Activated T-cell treated with anti-CD3 and anti-CD28 coated beads, Interleukin-2, amount 50 U/mL, for 24 hours (primary cell): ENCODE results near the gene GSN.

Experiments
- DNase-seq: peaks from one replicate; pipeline ENCODE4 v3.0.0-alpha.2; 2020
- H3K27ac Mint-ChIP-seq: 2 replicates; pipeline ENCODE4 v1.8.0; 2020; ENCODE audit warnings: mild to moderate bottlenecking, mixed read lengths
- H3K27me3 Mint-ChIP-seq: 2 replicates; pipeline ENCODE4 v1.8.0; 2020; ENCODE audit warnings: mixed read lengths
- H3K36me3 Mint-ChIP-seq: 2 replicates; pipeline ENCODE4 v1.8.0; 2020; ENCODE audit warnings: low read depth, mixed read lengths
- H3K4me1 Mint-ChIP-seq: 2 replicates; pipeline ENCODE4 v1.8.0; 2020; ENCODE audit warnings: low read depth, mixed read lengths
- H3K4me3 Mint-ChIP-seq: 2 replicates; pipeline ENCODE4 v1.8.0; 2020; ENCODE audit warnings: mild to moderate bottlenecking, moderate library complexity, mixed read lengths
- H3K9me3 Mint-ChIP-seq: 2 replicates; pipeline ENCODE4 v1.8.0; 2020; ENCODE audit warnings: mixed read lengths

Gene GSN

DNA sequence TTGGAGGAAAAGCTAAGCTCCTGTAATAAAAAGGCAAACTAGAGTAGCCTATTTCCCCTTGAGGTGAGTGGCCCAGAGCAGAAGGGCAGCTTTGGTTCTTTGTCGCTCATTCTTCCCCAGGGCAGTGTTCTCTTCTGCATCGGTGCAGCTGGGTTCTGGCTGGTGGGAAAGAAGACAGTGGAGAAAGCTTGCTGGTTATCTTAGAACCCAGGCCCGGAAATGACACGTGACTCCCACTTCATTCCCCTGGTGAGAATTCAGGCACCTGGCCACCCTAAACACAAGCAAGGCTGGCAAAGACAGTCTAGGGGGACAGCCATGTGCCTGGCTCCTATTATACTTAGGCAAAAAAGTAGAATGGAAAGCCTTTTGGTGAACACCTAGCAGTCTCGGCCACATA, 32.5 kb upstream of the GSN start:
- H3K4me3 Mint-ChIP-seq, result no peak overlapping the region
- peaks cover 6% of the 10 kb centered on the region for H3K36me3 Mint-ChIP-seq
- H3K27me3 Mint-ChIP-seq, result no peaks in the 10 kb centered on the region
- no peaks in the 10 kb centered on the region for H3K9me3 Mint-ChIP-seq
- no peak overlapping the region for H3K27ac Mint-ChIP-seq
- DNase-seq, result no peak
- no peaks in the 10 kb centered on the region for H3K4me1 Mint-ChIP-seq

DNA sequence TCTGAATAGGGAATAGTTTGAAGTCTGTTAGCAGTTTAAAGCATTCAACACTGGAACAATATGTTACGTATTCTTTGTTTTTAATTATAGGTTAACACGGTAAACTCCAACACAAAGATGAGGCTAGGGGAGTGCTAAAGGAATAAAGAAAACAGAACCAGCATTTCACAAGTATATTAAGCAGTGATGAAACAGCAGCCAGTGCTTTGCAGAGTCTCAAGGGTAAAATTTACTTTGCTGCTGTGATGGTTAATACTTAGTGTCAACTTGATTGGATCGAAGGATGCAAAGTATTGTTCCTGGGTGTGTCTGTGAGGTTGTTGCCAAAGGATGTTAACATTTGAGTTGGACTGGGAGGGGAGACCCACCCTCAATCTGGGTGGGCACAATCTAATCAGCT, 30.0 kb upstream of the GSN start:
- no peaks in the 10 kb centered on the region for H3K36me3 Mint-ChIP-seq
- no peak for DNase-seq
- no peak overlapping the region for H3K4me3 Mint-ChIP-seq

DNA sequence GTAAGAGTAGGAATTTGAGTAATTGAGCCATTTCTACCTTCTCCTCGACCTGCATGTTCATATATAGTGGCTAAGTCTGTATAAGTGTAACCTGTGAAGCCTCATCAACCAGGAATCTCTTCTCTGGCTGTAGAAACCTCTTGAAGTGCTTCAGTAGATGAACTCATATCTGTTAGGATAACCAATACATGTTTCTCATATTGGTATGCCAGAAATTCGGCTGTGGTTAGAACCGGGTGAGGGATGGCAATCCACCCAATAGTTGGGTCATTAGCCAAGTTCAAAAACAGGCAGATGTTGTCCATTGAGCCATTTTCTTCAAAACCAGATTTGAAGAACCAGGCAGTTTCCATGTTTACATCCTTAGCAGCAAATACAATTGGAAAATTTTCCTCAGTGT, 28.9 kb upstream of the GSN start:
- Mint-ChIP-seq H3K27me3 (no peaks in the 10 kb centered on the region), H3K9me3 (peaks cover 4% of the 10 kb centered on the region), H3K4me3 (no peak overlapping the region), H3K36me3 (peaks cover 2% of the 10 kb centered on the region), H3K4me1 (no peaks in the 10 kb centered on the region), H3K27ac (no peak overlapping the region)
- DNase-seq, result no peak

More for the DNA sequence above, 30.0 kb upstream of the GSN start:
- Mint-ChIP-seq H3K27me3 (no peaks in the 10 kb centered on the region), H3K9me3 (no peaks in the 10 kb centered on the region), H3K27ac (no peak overlapping the region), H3K4me1 (no peaks in the 10 kb centered on the region)

DNA sequence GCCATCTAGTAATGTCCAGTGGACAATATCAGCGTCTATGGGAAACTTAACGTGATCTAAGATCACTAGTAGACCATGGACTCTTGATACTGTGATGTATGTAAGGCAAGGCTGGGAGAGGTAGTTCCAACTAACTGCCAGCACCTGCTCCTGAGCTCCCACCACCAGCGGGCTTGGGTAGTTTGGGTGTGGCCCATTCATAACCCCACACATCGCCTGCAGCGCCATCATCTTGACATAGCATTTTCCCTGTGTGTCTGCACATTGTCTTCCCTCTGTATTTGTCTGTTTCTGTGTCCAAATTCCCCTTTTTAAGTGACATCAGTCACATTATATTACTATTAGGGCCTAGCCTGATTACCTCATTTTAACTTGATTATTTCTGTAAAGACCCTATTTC, 28.1 kb upstream of the GSN start:
- no peak for DNase-seq
- no peaks in the 10 kb centered on the region for H3K4me1 Mint-ChIP-seq
- H3K36me3 Mint-ChIP-seq, result peaks cover 3% of the 10 kb centered on the region
- no peak overlapping the region for H3K4me3 Mint-ChIP-seq
- no peaks in the 10 kb centered on the region for H3K27me3 Mint-ChIP-seq
- H3K9me3 Mint-ChIP-seq, result peaks cover 9% of the 10 kb centered on the region
- H3K27ac Mint-ChIP-seq, result no peak overlapping the region

DNA sequence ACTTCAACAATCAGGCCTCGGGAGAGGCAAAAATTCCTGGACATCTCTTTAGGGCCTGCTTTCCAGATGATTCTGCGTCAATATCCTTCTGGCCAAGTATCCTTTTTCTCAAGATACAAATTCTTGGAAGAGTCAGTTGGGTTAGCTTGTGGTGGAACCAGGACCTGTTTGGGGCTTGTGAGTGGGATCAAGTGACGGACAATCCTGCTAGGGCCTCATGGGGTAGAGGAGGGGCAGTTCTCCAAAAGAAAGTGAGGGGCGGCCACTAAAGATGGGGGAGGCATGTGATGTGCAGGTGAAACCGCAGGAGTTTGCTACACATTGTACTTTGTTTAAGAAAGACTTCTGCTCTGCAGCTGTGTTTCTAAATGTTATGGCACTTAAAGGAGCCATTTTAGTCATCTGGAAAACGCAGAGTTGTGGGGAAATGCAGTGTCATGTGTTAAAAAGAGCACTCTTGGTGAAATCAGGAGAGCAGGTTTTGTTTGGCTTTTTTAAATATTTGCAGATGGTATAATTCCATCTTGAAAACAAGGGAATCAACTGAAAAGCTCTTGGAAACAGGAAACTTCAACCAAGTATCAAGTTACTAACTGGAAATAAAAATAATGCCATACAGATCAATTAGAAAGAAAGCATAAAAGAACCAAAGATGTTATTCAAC, 27.4 kb upstream of the GSN start:
- H3K9me3 Mint-ChIP-seq, result peaks cover 9% of the 10 kb centered on the region
- no peaks in the 10 kb centered on the region for H3K4me1 Mint-ChIP-seq
- H3K27ac Mint-ChIP-seq, result no peak overlapping the region
- no peak for DNase-seq
- H3K36me3 Mint-ChIP-seq, result peaks cover 3% of the 10 kb centered on the region
- no peak overlapping the region for H3K4me3 Mint-ChIP-seq
- no peaks in the 10 kb centered on the region for H3K27me3 Mint-ChIP-seq

DNA sequence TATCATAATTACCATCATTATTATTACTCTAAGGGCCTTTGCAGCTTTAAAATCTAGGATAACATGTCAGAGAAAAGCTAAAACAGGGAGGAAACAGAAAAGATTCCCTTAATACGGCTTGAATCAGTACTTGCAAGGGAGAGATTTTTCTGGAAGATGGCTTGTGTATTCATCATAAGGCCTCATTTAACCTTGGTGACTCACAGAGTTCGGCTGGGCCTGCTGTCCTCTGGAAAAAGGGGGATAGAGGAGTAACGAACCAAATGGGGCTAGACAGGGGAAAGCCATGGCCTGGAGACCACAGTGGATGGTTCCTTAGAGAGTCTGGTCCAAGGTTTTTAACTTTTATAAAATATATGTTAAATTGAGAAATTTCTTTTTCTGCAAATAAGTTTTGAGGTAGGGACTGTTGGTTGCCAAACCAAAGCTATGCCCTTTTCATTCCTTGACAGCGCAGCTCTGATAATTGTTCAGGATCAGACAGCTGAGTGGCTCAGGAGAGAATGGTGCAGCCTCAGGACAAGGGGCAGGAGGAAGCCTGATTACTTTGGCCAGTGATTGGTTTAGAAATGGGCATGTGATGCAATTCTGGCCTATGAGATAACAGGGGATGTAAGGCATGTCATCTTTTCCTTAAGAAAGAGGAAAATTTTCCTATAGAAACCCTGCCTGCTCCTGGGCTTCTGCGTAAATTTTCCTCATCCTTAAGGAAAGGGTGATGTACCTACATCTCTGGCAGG, 25.6 kb upstream of the GSN start:
- Mint-ChIP-seq H3K27me3 (no peaks in the 10 kb centered on the region), H3K9me3 (peaks cover 9% of the 10 kb centered on the region), H3K4me1 (no peaks in the 10 kb centered on the region), H3K27ac (no peak overlapping the region), H3K4me3 (no peak overlapping the region), H3K36me3 (peaks cover 3% of the 10 kb centered on the region)
- DNase-seq, result no peak

DNA sequence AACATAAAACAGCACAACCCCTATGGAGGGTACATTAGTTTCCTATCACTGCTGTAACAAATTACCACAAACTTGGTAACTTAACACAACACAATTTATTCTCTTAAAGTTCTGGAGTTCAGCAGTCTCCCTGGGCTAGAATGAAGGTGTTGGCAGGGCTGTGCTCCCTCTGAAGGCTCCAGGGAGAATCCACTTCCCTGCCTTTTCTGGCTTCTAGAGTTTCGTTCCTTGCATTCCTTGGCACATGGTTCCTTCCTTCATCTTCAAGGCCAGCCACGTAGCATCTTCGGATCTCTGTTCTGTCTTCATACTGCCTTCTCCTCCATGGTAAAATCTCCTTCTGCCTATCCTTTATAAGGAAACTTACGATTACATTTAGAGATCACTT, 25.0 kb upstream of the GSN start:
- Mint-ChIP-seq H3K27ac (no peak overlapping the region), H3K36me3 (peaks cover 3% of the 10 kb centered on the region)

DNA sequence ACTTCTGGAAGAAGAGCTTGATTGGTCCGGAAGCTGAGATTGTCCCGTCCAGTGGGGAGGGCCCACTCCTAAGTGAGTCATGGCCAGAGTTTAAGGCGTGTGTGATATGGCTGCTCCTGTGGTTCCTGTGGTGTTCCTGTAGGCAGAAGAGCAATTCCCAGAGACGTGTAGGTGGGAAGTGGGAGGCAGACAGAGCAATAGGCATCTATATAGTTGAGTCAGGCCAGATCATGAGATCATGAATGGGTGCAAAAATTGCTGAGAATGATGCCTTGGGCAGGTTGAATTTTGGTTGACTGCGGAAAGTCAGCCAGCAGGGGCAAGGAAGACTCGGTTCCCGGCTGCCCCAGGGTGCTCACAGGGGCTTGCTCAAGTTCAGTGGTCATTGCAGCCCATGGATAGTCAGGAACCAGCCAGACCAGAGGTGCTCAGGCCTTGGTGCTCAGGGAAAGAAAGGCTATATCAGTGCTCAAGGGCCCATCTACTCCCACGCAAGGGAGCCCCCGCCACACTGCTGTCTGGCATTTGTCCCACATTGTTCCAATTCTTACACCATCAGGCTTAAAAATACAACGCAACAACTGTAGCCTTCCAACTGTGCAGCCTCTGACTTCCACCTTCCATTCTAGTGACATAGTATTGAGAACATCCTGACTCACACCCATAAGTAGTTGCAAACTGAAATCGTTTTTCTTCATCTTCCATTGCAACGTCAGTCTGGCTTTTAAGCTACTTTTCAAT, 21.0 kb upstream of the GSN start:
- Mint-ChIP-seq H3K4me1 (peaks cover 2% of the 10 kb centered on the region), H3K9me3 (peaks cover 9% of the 10 kb centered on the region), H3K4me3 (no peak overlapping the region), H3K36me3 (peaks cover 3% of the 10 kb centered on the region), H3K27me3 (no peaks in the 10 kb centered on the region), H3K27ac (no peak overlapping the region)
- DNase-seq, result no peak

More for the DNA sequence above, 25.0 kb upstream of the GSN start:
- no peaks in the 10 kb centered on the region for H3K4me1 Mint-ChIP-seq
- H3K4me3 Mint-ChIP-seq, result no peak overlapping the region
- no peak for DNase-seq
- peaks cover 9% of the 10 kb centered on the region for H3K9me3 Mint-ChIP-seq
- H3K27me3 Mint-ChIP-seq, result no peaks in the 10 kb centered on the region

DNA sequence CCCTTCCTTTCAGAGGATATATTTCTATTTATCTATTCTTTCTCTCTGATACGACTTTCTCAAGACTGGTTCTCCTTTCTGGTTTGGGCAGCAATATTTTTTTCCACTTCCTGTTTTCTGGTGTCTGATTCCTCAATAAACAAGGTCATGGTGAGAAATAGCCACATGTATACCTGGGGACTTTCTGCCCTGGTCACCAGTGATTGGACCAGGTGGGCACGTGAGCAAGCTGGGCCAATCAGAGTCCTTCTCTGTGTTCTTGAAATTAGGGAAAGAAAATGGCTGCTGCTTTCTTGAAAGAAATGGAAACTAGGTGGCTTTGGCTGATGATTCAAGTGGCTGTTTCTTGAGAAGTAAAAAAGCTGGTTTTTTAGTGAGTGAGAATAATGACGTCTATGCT, 18.4 kb upstream of the GSN start:
- no peaks in the 10 kb centered on the region for H3K27me3 Mint-ChIP-seq
- H3K27ac Mint-ChIP-seq, result no peak overlapping the region
- no peak for DNase-seq
- H3K36me3 Mint-ChIP-seq, result no peaks in the 10 kb centered on the region
- H3K4me1 Mint-ChIP-seq, result peaks cover 2% of the 10 kb centered on the region
- H3K4me3 Mint-ChIP-seq, result no peak overlapping the region
- H3K9me3 Mint-ChIP-seq, result no peaks in the 10 kb centered on the region

DNA sequence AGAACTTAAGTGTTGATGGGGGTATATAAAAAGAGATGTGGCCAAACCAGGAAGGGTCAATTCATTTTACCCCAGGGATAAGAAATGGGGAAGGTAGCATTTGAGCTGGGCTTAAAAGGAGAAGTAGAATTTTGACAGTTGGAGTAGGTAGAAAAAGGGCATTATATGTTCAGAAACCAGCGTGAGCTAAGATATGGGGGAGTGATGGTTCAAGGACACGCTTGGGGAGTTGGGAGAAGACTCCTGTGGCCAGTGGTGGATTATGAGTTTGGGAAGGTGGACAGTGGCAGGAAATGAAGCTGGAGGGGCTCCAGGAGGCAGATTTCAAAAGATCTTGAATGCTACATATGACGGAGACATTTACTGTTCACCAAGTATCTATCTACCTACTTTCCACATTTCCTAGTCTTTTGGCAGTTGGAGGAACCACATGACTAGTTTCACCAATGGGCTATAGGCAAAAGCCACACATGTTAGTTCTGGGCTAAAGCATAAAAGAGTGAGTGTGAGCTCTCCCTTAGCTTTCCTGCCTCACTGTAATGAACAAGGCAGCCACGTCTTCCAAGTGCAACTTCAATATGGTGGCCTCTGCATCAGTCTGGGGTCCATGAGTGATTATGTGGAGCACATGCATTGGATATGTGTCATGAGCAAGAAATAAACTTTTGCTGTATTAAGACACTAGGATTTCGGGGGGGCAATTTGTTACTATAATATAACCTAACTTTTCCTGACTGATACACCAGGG, 15.7 kb upstream of the GSN start:
- Mint-ChIP-seq H3K36me3 (no peaks in the 10 kb centered on the region), H3K27me3 (no peaks in the 10 kb centered on the region), H3K27ac (no peak overlapping the region), H3K9me3 (no peaks in the 10 kb centered on the region), H3K4me3 (no peak overlapping the region), H3K4me1 (peaks cover 2% of the 10 kb centered on the region)
- DNase-seq, result no peak

DNA sequence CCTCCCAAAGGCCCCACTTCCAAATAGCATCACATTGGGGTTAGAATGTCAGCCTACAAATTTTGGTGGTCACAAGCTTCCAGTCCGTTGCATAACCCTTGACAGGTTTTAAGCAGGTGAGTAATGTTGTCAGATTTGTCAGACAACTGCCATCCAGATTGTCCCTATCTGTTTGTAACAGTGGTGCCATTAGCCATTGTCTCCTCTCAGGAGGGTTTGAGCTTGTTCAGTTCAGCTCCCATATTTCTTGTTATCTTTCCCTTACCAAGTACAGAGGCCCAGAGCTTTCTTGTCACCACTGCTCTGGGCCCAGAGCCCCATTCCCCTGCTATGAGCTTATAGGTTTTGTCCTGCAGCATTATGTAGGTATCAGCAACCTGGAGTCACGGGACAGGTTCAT, 14.8 kb upstream of the GSN start:
- no peak overlapping the region for H3K4me3 Mint-ChIP-seq
- no peaks in the 10 kb centered on the region for H3K9me3 Mint-ChIP-seq
- H3K27ac Mint-ChIP-seq, result no peak overlapping the region
- H3K4me1 Mint-ChIP-seq, result peaks cover 4% of the 10 kb centered on the region
- no peak for DNase-seq
- H3K27me3 Mint-ChIP-seq, result no peaks in the 10 kb centered on the region
- H3K36me3 Mint-ChIP-seq, result no peaks in the 10 kb centered on the region

DNA sequence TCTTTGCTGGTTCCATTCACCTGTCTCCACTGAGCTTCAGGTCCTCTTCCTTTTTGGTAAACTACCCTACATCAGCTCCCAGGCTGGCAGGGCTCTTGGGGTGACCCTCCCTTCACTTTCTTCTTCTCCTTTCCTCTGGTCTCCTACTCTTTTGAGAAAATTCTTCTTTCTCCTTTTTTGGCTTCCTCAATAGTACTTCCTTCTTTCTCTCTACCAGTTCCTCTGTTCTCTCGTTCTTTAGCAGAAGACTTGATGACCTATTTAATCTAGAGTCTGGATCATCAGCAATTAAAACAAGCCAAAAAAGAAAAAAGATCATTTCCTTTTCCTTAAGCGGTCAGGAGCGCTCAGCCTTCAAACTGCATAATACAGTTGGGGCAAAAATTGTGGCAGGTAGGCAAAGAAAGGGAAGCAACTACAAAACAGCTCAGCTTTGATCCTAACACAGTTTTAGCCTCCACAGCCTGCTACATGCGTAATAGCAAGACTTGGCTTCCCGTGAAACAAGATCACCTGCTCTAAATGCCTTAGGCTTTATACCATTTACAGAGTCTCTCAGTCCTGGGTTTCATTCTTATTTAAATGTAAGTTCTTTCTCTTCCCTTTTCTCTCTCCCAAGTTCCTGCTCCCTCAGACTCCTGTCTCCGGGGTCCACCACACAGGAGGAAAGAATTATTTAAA, 14.0 kb upstream of the GSN start:
- peaks cover 4% of the 10 kb centered on the region for H3K4me1 Mint-ChIP-seq
- H3K4me3 Mint-ChIP-seq, result no peak overlapping the region
- DNase-seq, result no peak

DNA sequence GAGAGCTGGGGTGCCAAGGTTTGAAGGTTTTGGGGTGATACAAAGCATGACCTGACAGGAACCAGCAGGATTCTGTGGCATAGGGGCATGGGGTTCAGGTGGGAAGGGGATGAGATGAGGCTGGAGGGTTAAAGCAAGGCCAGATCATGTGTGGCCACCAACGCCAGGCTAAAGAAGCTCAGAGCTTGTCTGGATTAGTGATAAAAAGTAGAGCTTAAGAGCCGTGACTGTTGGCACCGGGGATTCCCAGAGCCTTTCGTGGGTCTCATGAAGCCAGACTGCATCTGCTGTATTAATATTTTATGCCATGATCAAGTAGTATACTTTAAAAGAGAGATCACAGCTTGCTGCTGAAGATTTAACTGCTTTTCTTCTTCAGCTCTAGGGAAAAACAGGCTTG, 8.5 kb upstream of the GSN start:
- H3K27ac Mint-ChIP-seq, result no peak overlapping the region
- H3K9me3 Mint-ChIP-seq, result no peaks in the 10 kb centered on the region
- H3K4me1 Mint-ChIP-seq, result peaks cover 2% of the 10 kb centered on the region
- no peak overlapping the region for H3K4me3 Mint-ChIP-seq
- no peaks in the 10 kb centered on the region for H3K36me3 Mint-ChIP-seq
- H3K27me3 Mint-ChIP-seq, result no peaks in the 10 kb centered on the region
- DNase-seq, result no peak

More for the DNA sequence above, 14.0 kb upstream of the GSN start:
- no peaks in the 10 kb centered on the region for H3K9me3 Mint-ChIP-seq
- H3K27ac Mint-ChIP-seq, result no peak overlapping the region
- no peaks in the 10 kb centered on the region for H3K27me3 Mint-ChIP-seq
- no peaks in the 10 kb centered on the region for H3K36me3 Mint-ChIP-seq

DNA sequence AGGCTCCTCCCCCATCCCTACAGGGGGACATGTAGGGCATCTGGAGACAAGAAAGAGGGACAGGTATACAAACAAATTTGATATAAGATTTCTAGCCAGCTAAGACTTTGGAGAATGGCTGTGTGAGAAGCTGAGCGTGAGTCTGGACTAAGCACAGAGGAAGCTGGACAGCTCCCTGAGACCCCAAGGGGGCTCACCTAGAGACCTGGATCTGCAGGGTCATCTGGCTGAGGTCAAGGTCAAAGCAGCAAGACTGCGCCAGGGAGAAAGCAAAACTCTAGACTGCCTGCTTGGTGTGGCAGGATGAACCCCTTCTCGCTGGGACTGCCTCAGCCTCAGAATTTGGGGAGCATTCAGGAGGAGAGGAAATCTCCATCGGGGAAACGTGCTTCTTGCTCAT, 8.0 kb upstream of the GSN start:
- peaks cover 2% of the 10 kb centered on the region for H3K4me1 Mint-ChIP-seq
- H3K9me3 Mint-ChIP-seq, result no peaks in the 10 kb centered on the region
- no peak overlapping the region for H3K4me3 Mint-ChIP-seq
- H3K27me3 Mint-ChIP-seq, result no peaks in the 10 kb centered on the region
- H3K27ac Mint-ChIP-seq, result no peak overlapping the region
- DNase-seq, result no peak
- H3K36me3 Mint-ChIP-seq, result no peaks in the 10 kb centered on the region
